Astrocyte (in vitro differentiated cells and primary cell): ENCODE measurements around the gene CYBC1. TPM values are rescaled to one million over a fixed set of nuclear protein-coding genes. Genes with fewer than 3 reads are reported as not detected.

Experiments used
- DNase-seq: peaks from one replicate; pipeline ENCODE4 v3.0.0-alpha.2; 2010; ENCODE audit warnings: low read depth
- FAIRE-seq: peaks from 2 replicates; lab custom pipeline; 2011; peaks lifted over from hg19 to GRCh38; lab: Jason Lieb, UNC
- H2AFZ ChIP-seq: 2 replicates; pipeline ENCODE4 v1.6.0; 2012; ENCODE audit warnings: low read depth, low read length, inconsistent platforms
- H3K27ac ChIP-seq: 2 replicates; pipeline ENCODE4 v1.5.1; 2011; ENCODE audit warnings: low read depth, low read length, inconsistent platforms
- H3K27me3 ChIP-seq: 2 replicates; pipeline ENCODE4 v1.6.0; 2011; ENCODE audit warnings: low read length, inconsistent platforms; ENCODE audit not compliant: insufficient read depth
- H3K36me3 ChIP-seq: 2 replicates; pipeline ENCODE4 v1.5.1; 2011; ENCODE audit warnings: low read length, inconsistent platforms; ENCODE audit not compliant: insufficient read depth
- H3K4me1 ChIP-seq: 2 replicates; pipeline ENCODE4 v1.5.1; 2011; ENCODE audit warnings: low read length, inconsistent platforms; ENCODE audit not compliant: insufficient read depth
- H3K4me2 ChIP-seq: 2 replicates; pipeline ENCODE4 v1.6.0; 2012; ENCODE audit warnings: low read length, inconsistent platforms
- H3K4me3 ChIP-seq: 2 replicates; pipeline ENCODE4 v1.5.1; 2011; ENCODE audit warnings: low read depth, mild to moderate bottlenecking, low read length, inconsistent platforms; ENCODE audit not compliant: insufficient read depth
- H3K79me2 ChIP-seq: 2 replicates; pipeline ENCODE4 v1.6.0; 2012; ENCODE audit warnings: mild to moderate bottlenecking, low read length, inconsistent platforms; ENCODE audit not compliant: insufficient read depth
- H3K9ac ChIP-seq: 2 replicates; pipeline ENCODE4 v1.6.0; 2012; ENCODE audit warnings: mild to moderate bottlenecking, low read length, inconsistent platforms
- H3K9me3 ChIP-seq: 2 replicates; pipeline ENCODE4 v1.5.1; 2012; ENCODE audit warnings: low read depth, mild to moderate bottlenecking, low read length, inconsistent platforms; ENCODE audit not compliant: insufficient read depth
- H4K20me1 ChIP-seq: 2 replicates; pipeline ENCODE4 v1.6.0; 2012; ENCODE audit warnings: low read length, inconsistent platforms; ENCODE audit not compliant: insufficient read depth
- H3K27ac Mint-ChIP-seq: one replicate; pipeline ENCODE4 v1.8.0; 2021; ENCODE audit warnings: mild to moderate bottlenecking, mixed read lengths; ENCODE audit not compliant: unreplicated experiment
- H3K27me3 Mint-ChIP-seq: one replicate; pipeline ENCODE4 v1.8.0; 2021; ENCODE audit warnings: low read depth, mixed read lengths; ENCODE audit not compliant: unreplicated experiment
- H3K36me3 Mint-ChIP-seq: one replicate; pipeline ENCODE4 v1.8.0; 2021; ENCODE audit warnings: low read depth, mixed read lengths; ENCODE audit not compliant: unreplicated experiment
- H3K4me1 Mint-ChIP-seq: one replicate; pipeline ENCODE4 v1.8.0; 2021; ENCODE audit warnings: low read depth, mixed read lengths; ENCODE audit not compliant: unreplicated experiment
- H3K4me3 Mint-ChIP-seq: one replicate; pipeline ENCODE4 v1.8.0; 2021; ENCODE audit warnings: mild to moderate bottlenecking, moderate library complexity, mixed read lengths; ENCODE audit not compliant: unreplicated experiment
- H3K9me3 Mint-ChIP-seq: one replicate; pipeline ENCODE4 v1.8.0; 2021; ENCODE audit warnings: mild to moderate bottlenecking, mixed read lengths; ENCODE audit not compliant: unreplicated experiment
- EZH2 ChIP-seq: IDR thresholded peaks from 2 replicates; pipeline ENCODE4 v1.6.1; 2012; ENCODE audit warnings: mild to moderate bottlenecking, low read length, inconsistent platforms; ENCODE audit not compliant: insufficient read depth
- total RNA-seq: library from RNA; stranded (reverse); gene quantifications from 2 replicates; pipeline ENCODE4 v1.2.1, GENCODE V29; 2021
- TF ChIP-seq, protein P1 (sequence below): IDR thresholded peaks from 2 replicates; pipeline ENCODE4 v1.5.1; 2011; ENCODE audit warnings: low read depth, mild to moderate bottlenecking, inconsistent platforms, low read length, moderate library complexity; ENCODE audit not compliant: insufficient read depth

Gene CYBC1
- total RNA-seq, 1 donor from 2014 or later = 67.3 TPM

DNA sequence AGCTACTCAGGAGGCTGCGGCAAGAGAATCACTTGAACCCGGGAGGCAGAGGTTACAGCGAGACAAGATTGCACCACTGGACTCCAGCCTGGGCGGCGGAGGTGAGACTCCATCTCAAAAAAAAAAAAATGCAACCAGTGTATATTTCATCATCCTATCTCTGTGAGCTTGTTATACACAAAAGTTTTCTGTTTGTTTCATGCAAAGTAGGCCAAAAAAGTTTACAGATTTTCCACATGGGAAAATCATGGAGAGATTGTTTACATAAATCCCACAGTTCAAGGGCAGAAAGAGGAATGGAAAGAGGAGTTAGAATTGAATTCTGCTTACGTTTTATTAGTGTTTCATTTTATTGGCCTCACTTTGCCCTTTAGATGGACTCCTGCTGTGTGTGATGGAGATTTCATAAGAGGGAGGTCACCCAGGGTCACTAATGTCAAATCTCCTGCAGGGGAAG, 32.7 kb upstream of the CYBC1 start:
- Histone ChIP-seq H3K27ac (no peak overlapping the region), H3K36me3 (peaks cover 14% of the 10 kb centered on the region), H3K4me2 (no peak overlapping the region), H3K9ac (no peak overlapping the region), H3K4me1 (no peaks in the 10 kb centered on the region), H3K79me2 (no peaks in the 10 kb centered on the region), H3K27me3 (no peaks in the 10 kb centered on the region), H3K9me3 (no peaks in the 10 kb centered on the region), H2AFZ (no peak overlapping the region), H3K4me3 (no peak overlapping the region), H4K20me1 (no peaks in the 10 kb centered on the region)
- H3K27ac Mint-ChIP-seq = no peak overlapping the region
- no peaks in the 10 kb centered on the region for H3K9me3 Mint-ChIP-seq
- TF ChIP-seq, protein P1, sequence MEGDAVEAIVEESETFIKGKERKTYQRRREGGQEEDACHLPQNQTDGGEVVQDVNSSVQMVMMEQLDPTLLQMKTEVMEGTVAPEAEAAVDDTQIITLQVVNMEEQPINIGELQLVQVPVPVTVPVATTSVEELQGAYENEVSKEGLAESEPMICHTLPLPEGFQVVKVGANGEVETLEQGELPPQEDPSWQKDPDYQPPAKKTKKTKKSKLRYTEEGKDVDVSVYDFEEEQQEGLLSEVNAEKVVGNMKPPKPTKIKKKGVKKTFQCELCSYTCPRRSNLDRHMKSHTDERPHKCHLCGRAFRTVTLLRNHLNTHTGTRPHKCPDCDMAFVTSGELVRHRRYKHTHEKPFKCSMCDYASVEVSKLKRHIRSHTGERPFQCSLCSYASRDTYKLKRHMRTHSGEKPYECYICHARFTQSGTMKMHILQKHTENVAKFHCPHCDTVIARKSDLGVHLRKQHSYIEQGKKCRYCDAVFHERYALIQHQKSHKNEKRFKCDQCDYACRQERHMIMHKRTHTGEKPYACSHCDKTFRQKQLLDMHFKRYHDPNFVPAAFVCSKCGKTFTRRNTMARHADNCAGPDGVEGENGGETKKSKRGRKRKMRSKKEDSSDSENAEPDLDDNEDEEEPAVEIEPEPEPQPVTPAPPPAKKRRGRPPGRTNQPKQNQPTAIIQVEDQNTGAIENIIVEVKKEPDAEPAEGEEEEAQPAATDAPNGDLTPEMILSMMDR = no peak
- TF ChIP-seq EZH2 = no peak
- FAIRE-seq (no peak), DNase-seq (no peak)
- H3K36me3 Mint-ChIP-seq = peaks cover 15% of the 10 kb centered on the region
- H3K4me1 Mint-ChIP-seq = peaks cover under 1% of the 10 kb centered on the region
- no peak overlapping the region for H3K4me3 Mint-ChIP-seq
- no peaks in the 10 kb centered on the region for H3K27me3 Mint-ChIP-seq

DNA sequence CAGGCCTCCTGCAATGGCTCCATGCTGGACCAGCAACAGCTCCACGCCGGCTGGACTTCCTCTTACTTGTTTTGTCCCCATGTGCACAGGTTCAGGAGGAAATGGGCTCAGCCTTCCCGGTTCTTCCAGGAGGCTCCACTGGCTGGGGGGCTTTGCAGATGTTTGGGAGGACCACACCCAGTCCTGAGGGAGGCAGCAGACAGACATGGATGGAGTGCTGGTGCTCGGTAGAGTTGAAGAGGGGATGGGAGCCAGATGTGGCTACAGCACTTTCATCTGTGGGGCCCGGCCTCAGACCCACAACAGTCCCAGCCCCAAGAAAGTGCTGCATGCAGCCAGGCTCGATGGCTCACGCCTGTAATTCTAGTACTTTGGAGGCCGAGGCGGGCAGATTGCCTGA, 29.8 kb upstream of the CYBC1 start:
- Mint-ChIP-seq H3K27ac (no peak overlapping the region), H3K27me3 (no peaks in the 10 kb centered on the region), H3K36me3 (peaks cover 8% of the 10 kb centered on the region), H3K4me1 (peaks cover 12% of the 10 kb centered on the region), H3K9me3 (no peaks in the 10 kb centered on the region), H3K4me3 (no peak overlapping the region)
- DNase-seq (no peak), FAIRE-seq (no peak)
- no peak for TF ChIP-seq EZH2
- TF ChIP-seq, protein P1 = no peak
- no peak overlapping the region for H3K27ac ChIP-seq
- no peaks in the 10 kb centered on the region for H3K9me3 ChIP-seq
- no peaks in the 10 kb centered on the region for H3K27me3 ChIP-seq
- H3K9ac ChIP-seq = no peak overlapping the region
- no peaks in the 10 kb centered on the region for H3K79me2 ChIP-seq
- peaks cover 3% of the 10 kb centered on the region for H3K4me1 ChIP-seq
- H2AFZ ChIP-seq = no peak overlapping the region
- no peak overlapping the region for H3K4me2 ChIP-seq
- no peaks in the 10 kb centered on the region for H4K20me1 ChIP-seq
- no peak overlapping the region for H3K4me3 ChIP-seq
- H3K36me3 ChIP-seq = peaks cover 11% of the 10 kb centered on the region

DNA sequence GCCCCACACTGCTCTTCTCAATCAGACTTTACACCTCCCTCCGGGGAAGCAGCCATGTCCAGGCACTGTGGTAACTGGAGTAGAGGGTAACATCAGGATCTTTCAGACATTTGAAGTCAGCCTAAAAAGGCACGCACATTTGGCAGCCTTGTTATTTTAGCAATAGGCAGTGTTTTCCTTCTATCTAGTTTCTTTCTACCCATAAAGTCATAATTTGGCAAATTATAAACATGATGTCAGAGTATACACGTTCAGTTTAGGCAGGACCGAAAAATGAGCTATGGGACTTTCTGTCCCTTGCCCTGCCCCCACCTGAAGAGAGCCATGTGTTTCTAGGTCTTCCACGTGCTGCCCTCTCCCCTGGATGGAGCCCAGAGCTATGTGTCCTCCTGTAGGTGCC, 29.1 kb upstream of the CYBC1 start:
- H3K27me3 ChIP-seq = no peaks in the 10 kb centered on the region
- peak overlapping the region; percentile 26 for H3K27ac Mint-ChIP-seq
- no peak overlapping the region for H3K27ac ChIP-seq
- H3K36me3 ChIP-seq = peaks cover 11% of the 10 kb centered on the region
- H3K4me3 Mint-ChIP-seq = no peak overlapping the region
- H3K4me2 ChIP-seq = no peak overlapping the region
- DNase-seq = no peak
- H2AFZ ChIP-seq = no peak overlapping the region
- H3K27me3 Mint-ChIP-seq = no peaks in the 10 kb centered on the region
- no peak overlapping the region for H3K4me3 ChIP-seq
- no peak for FAIRE-seq
- peaks cover 4% of the 10 kb centered on the region for H4K20me1 ChIP-seq
- peaks cover 5% of the 10 kb centered on the region for H3K36me3 Mint-ChIP-seq
- no peaks in the 10 kb centered on the region for H3K79me2 ChIP-seq
- no peaks in the 10 kb centered on the region for H3K9me3 ChIP-seq
- H3K4me1 ChIP-seq = peaks cover 3% of the 10 kb centered on the region
- H3K9me3 Mint-ChIP-seq = no peaks in the 10 kb centered on the region
- TF ChIP-seq EZH2 = no peak
- TF ChIP-seq, protein P1 = no peak
- no peak overlapping the region for H3K9ac ChIP-seq
- peaks cover 12% of the 10 kb centered on the region for H3K4me1 Mint-ChIP-seq
